CD1c-positive myeloid dendritic cell (primary cell): ENCODE data around the gene CDH13.
A peak's percentile ranks its signal among the peaks of the same experiment; 100 is the strongest.

Experiments used
- DNase-seq: peaks from one replicate; pipeline ENCODE4 v3.0.0-alpha.2; 2016; ENCODE audit errors: extremely low spot score

Gene CDH13

GRCh38 chr16:82945420-82946101 lies 318.8 kb downstream of the CDH13 start:
- no peak for DNase-seq

DNA sequence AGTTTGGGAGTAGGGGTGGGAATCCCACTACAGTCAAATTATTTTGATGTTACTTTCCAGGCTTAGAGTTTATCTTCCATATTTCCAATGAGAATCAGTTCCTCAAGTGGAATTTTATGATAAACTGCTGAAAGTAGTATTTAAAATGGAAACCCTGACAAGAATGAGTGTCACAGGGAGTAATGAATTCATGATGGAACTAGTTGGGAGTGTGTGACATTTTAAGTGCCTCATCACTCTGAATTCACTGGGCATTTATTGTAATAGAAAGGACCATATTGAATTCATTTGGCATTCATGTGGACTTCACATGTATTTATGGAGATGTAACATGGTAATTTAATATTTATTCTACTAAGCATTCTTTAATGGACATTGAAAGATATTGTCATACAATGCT lies 320.9 kb downstream of the CDH13 start:
- DNase-seq: no peak

- no peak for DNase-seq
Measured at GRCh38 chr16:82949016-82949415, 322.2 kb downstream of the CDH13 start.

GRCh38 chr16:82953517-82953916 lies 326.7 kb downstream of the CDH13 start:
- DNase-seq: no peak

- no peak for DNase-seq
Measured at GRCh38 chr16:82954224-82954929, 327.6 kb downstream of the CDH13 start.

GRCh38 chr16:82955741-82956348 lies 329.1 kb downstream of the CDH13 start:
- no peak for DNase-seq

DNA sequence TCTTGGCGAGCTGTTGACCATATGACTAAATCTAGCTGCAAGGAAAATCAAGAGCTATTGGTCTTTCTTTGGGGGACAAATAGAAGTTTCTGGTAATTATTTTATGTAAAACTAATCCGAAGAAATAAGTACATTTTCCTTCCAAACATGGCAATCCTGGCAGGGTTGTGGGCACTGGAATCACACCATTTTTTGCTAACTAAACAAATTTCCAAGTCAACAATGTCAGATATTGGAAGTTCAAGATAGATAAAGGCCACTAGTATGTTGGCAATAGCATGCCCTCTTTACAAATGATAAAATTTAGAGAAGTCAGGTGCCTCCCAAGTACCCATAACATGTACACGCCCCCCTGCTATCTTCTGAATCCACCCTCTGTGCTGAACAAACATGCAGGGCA lies 330.4 kb downstream of the CDH13 start:
- DNase-seq: no peak

GRCh38 chr16:82960918-82961317 lies 334.1 kb downstream of the CDH13 start:
- DNase-seq: no peak

DNA sequence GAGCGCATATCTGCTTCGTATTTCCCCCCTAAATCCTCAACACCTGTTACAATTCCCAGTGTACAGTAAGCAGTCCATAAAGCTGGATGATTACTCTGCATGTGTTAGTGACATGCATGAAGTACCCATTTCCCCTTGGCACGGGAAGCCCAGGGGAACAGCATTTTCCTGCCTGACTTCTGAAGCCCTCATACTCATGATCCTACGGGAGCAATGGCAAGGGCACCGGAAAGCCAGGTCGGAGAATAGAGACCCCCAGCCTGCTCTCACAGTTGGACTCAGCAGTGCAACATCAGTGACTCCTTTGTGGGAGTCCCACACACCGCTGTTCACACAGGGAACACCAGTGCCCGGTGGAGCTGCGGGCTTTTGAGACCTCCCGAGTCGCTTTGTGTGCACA lies 336.9 kb downstream of the CDH13 start:
- no peak for DNase-seq

DNA sequence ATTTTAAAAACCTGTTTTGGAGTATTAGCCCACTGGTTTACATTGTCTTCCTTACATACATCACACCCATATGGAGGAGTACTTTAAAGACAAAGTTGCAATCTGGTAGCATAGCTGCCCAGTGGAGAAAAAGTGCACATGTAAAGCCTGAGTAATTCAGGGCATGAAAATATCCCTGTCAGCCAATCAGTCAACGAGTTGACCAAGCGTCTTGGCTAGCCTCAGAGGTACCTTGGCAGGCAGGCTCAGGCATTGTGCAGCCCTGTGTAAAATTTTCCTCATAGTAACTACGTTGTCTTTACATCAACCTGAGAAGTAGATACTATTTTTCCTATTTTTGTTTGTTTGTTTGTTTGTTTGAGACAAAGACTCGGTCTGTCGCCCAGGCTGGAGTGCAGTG lies 339.0 kb downstream of the CDH13 start:
- no peak for DNase-seq

- no peak for DNase-seq
Measured at GRCh38 chr16:82967424-82967823, 340.7 kb downstream of the CDH13 start.

DNA sequence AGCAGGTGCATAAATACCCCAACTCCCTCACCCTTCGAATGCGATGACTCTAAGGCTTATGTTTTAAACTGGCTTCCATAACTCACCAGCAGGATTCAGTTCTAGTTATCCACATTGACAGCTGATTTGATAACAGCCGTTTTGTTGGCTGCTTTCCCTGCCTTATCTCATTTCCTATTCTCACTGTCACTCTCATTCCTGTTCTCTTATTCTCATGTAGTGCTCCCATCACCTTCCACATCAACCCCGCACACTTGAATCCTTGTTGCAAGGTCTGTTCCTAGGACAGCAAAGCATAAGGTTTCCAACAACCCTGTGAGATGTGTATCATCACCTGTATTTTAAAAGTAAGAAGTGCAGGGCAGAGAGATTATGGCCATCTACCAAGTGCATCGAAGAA lies 344.4 kb downstream of the CDH13 start:
- DNase-seq: no peak

DNA sequence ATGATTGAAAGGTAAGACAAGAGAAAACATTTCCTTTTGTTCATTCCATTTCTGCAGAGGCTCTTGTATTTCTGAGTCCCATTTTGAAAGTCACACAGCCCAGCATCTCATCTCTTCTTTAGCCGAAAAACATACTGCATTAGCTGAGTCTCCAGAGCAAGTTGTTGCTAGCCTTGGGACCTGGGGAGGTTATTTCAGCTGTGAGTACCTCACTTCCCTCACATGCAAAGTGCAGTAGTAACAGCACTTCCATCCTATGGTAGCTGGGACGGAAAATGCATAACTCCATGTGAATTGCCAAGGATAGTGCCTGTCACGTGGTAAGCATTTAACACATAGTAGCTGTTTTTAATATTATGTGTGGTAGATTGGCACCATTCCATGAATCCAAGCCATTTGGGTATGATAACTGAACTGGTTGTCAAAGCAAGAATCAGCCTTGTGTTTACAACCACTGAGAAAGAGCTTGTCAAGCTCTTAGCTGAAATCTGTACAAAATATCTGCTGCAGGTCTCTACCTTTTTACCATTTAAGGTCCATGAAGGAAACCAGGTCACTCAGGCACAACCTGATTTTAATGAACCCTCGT lies 345.7 kb downstream of the CDH13 start:
- no peak for DNase-seq

DNA sequence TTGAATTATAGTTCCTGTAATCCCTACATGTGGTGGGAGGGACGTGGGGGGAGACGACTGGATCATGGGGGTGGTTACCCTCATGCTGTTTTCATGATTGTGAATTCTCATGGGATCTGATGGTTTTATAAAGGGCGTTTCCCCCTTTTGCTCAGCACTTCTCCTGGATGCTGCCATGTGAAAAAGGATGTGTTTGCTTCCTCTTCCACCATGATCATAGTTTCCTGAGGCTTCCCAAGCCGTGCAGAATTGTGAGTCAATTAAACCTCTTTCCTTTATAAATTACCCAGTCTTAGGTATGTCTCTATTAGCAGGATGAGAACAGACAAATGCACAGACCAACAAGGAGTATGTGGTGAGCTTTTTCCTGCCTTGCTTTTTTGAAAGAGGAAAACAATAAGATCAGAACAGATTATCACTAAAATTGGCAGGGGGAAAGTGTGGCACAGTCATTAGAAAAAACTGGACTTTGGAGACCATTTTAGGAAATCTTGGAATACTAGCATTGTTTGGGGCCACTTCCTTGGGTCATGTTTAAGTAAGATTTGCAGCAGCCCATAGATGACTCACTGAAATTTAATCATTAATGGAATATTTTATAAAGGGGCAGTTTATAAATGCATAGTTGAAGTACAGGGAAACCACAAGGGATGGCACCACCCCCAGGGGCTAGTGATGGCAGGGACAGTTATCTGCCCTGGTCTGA lies 352.8 kb downstream of the CDH13 start:
- no peak for DNase-seq

GRCh38 chr16:82980810-82981209 lies 354.0 kb downstream of the CDH13 start:
- no peak for DNase-seq

- no peak for DNase-seq
Measured at GRCh38 chr16:82987767-82988166, 361.0 kb downstream of the CDH13 start.

DNA sequence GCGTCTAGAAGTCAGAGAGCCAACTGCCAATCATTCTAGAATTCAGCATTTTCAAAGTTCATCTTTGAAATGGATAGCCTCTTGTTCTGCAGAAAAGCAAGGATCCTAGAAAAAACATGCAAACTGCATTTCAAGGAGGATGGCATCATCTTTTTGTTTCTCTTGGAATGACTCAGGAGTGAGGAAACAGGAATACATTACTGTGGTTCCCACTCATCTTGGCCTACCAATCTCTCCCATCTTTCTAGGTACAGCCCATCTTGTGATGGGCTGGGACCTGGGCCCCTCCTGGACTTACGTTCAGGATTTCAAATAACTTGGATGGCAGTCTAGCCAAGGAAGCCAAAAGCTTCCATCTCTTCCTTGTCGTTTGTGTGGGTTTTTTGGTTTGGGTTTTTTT lies 363.4 kb downstream of the CDH13 start:
- DNase-seq: no peak

- no peak for DNase-seq
Measured at GRCh38 chr16:82991410-82991809, 364.6 kb downstream of the CDH13 start.

- DNase-seq: peak; percentile 19
Measured at GRCh38 chr16:82991966-82992675, 365.4 kb downstream of the CDH13 start.

- no peak for DNase-seq
Measured at GRCh38 chr16:82992786-82993185, 366.0 kb downstream of the CDH13 start.

GRCh38 chr16:82993415-82993814 lies 366.6 kb downstream of the CDH13 start:
- no peak for DNase-seq

- DNase-seq: no peak
Measured at GRCh38 chr16:82993926-82994325, 367.2 kb downstream of the CDH13 start.
